Loucy (cell line): ENCODE results near the gene MAML3.

Source experiments
- H2AFZ ChIP-seq: fragments of 200-600 bp; sonication (generic); 2 replicates; pipeline ENCODE4 v1.6.0; 2016; ENCODE audit warnings: antibody characterized with exemption, mild to moderate bottlenecking, low read length, moderate library complexity
- H3F3A ChIP-seq: fragments of 200-600 bp; 2 replicates; pipeline ENCODE4 v1.6.0; 2016; ENCODE audit warnings: antibody characterized with exemption, low read depth, mild to moderate bottlenecking
- H3K27me3 ChIP-seq: fragments of 200-600 bp; sonication (generic); 2 replicates; pipeline ENCODE4 v1.6.1; 2014; ENCODE audit warnings: low read length, mild to moderate bottlenecking; ENCODE audit not compliant: insufficient read depth, poor library complexity, severe bottlenecking
- H3K36me3 ChIP-seq: fragments of 200-600 bp; sonication (generic); 2 replicates; pipeline ENCODE4 v1.6.1; 2016; ENCODE audit warnings: low read length; ENCODE audit not compliant: insufficient read depth
- H3K4me1 ChIP-seq: fragments of 200-600 bp; sonication (generic); 2 replicates; pipeline ENCODE4 v1.5.1; 2014; ENCODE audit warnings: low read length, mild to moderate bottlenecking; ENCODE audit not compliant: insufficient read depth, poor library complexity, severe bottlenecking
- H3K4me2 ChIP-seq: fragments of 200-600 bp; sonication (generic); 2 replicates; pipeline ENCODE4 v1.6.0; 2014; ENCODE audit warnings: antibody characterized with exemption, low read length, low read depth, mild to moderate bottlenecking; ENCODE audit not compliant: poor library complexity, severe bottlenecking
- H3K4me3 ChIP-seq: fragments of 200-600 bp; sonication (generic); 2 replicates; pipeline ENCODE4 v1.5.1; 2014; ENCODE audit warnings: low read length, mild to moderate bottlenecking, mixed read lengths; ENCODE audit not compliant: poor library complexity, severe bottlenecking
- H3K79me2 ChIP-seq: fragments of 200-600 bp; sonication (generic); 2 replicates; pipeline ENCODE4 v1.6.1; 2014; ENCODE audit warnings: low read length; ENCODE audit not compliant: insufficient read depth
- H3K9ac ChIP-seq: fragments of 200-600 bp; sonication (generic); 2 replicates; pipeline ENCODE4 v1.6.0; 2014; ENCODE audit warnings: mild to moderate bottlenecking, low read depth, low read length, moderate library complexity; ENCODE audit not compliant: poor library complexity, severe bottlenecking
- H3K9me2 ChIP-seq: fragments of 200-600 bp; sonication (generic); replicated peaks from 2 replicates; pipeline ENCODE4 v1.6.1; 2016; ENCODE audit warnings: low read depth, low read length, mixed read lengths
- H3K9me3 ChIP-seq: fragments of 200-600 bp; sonication (generic); 2 replicates; pipeline ENCODE4 v1.6.1; 2014; ENCODE audit warnings: mild to moderate bottlenecking, antibody characterized with exemption, low read length, low read depth; ENCODE audit not compliant: insufficient read depth
- H4K20me1 ChIP-seq: fragments of 200-600 bp; sonication (generic); 2 replicates; pipeline ENCODE4 v1.6.0; 2014; ENCODE audit warnings: antibody characterized with exemption, low read length, mild to moderate bottlenecking; ENCODE audit not compliant: insufficient read depth, poor library complexity, severe bottlenecking
- EZH2phosphoT487 ChIP-seq: fragments of 200-600 bp; IDR thresholded peaks from 2 replicates; pipeline ENCODE4 v1.6.1; 2018; ENCODE audit warnings: antibody characterized with exemption, mild to moderate bottlenecking, moderate library complexity, borderline replicate concordance
- TF ChIP-seq, protein P1 (sequence below): fragments of 200-600 bp; sonication (generic); conservative IDR thresholded peaks from 2 replicates; pipeline ENCODE4 v1.5.1; 2014; ENCODE audit warnings: mild to moderate bottlenecking, antibody characterized with exemption, low read length

Gene MAML3

DNA sequence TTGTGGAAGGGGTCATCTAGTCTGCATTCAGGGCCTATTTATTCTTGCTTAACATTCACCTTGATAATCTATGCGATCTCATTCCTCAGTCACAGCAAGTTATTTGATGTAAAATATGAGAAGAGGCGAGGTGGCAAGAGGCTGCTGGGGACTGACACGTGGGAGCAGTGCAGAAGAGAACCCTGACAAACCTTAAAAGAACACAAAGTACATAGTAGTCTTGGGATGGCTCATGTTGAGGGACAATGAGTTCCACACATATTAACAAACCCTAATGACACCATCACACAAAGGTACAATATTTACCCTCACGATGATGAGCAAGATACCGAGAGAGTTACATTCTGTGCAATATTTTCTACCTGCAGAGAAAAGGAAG lies 57.5 kb downstream of the MAML3 start:
- H3K9me3 ChIP-seq, result no peaks in the 10 kb centered on the region
- no peaks in the 10 kb centered on the region for H3K27me3 ChIP-seq
- H3K9ac ChIP-seq, result peak overlapping the region; percentile 66
- no peaks in the 10 kb centered on the region for H3K9me2 ChIP-seq
- H3K4me2 ChIP-seq, result peak overlapping the region; percentile 92
- H3K36me3 ChIP-seq, result no peaks in the 10 kb centered on the region
- H3F3A ChIP-seq, result peaks cover 12% of the 10 kb centered on the region; the same call in 1 of the 2 replicates
- H2AFZ ChIP-seq, result no peak overlapping the region
- peaks cover 85% of the 10 kb centered on the region for H3K79me2 ChIP-seq
- H4K20me1 ChIP-seq, result no peaks in the 10 kb centered on the region
- TF ChIP-seq EZH2phosphoT487, result no peak
- TF ChIP-seq, protein P1, sequence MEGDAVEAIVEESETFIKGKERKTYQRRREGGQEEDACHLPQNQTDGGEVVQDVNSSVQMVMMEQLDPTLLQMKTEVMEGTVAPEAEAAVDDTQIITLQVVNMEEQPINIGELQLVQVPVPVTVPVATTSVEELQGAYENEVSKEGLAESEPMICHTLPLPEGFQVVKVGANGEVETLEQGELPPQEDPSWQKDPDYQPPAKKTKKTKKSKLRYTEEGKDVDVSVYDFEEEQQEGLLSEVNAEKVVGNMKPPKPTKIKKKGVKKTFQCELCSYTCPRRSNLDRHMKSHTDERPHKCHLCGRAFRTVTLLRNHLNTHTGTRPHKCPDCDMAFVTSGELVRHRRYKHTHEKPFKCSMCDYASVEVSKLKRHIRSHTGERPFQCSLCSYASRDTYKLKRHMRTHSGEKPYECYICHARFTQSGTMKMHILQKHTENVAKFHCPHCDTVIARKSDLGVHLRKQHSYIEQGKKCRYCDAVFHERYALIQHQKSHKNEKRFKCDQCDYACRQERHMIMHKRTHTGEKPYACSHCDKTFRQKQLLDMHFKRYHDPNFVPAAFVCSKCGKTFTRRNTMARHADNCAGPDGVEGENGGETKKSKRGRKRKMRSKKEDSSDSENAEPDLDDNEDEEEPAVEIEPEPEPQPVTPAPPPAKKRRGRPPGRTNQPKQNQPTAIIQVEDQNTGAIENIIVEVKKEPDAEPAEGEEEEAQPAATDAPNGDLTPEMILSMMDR, result no peak
- H3K4me1 ChIP-seq, result peaks cover 93% of the 10 kb centered on the region
- H3K4me3 ChIP-seq, result peak overlapping the region; percentile 61

DNA sequence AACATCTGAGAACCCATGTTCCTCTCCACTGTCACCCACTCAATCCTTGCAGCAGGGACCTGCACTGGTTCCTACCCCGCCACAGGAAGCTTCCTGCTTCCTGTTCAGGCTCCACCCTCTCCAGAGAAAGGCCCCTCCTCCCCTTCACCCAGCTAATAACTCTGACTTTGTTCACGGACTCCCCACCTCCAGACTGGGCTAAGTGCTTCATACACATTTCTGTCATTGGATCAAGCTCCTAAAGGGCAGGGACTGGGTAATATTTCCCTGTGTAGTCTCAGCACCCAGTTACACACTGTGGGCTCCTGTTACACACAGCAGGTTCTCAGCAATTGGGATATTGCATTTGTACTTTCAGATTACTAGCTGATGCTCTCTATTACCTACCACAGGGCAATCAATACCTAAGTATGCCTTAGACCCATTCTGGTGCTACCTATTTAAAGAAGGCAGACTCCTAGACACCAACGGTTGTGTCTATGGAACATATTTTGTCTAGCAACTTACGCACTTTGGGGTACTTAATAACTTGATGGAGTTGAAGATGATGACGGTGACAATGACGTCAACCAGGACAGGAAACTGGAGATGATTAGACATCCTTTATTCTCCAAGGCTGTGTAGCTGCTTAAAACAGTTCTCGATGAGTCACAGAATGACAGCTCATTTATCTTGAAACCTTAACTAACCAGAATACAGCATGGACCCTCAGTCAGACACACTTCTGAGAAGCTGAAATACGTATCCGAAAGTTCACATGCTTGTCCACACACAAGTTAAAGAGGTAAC lies 58.1 kb downstream of the MAML3 start:
- H2AFZ ChIP-seq, result no peak overlapping the region
- H4K20me1 ChIP-seq, result no peaks in the 10 kb centered on the region
- H3K36me3 ChIP-seq, result no peaks in the 10 kb centered on the region
- H3K4me1 ChIP-seq, result peaks cover 92% of the 10 kb centered on the region
- H3K4me2 ChIP-seq, result peak overlapping the region; percentile 92
- H3K4me3 ChIP-seq, result peak overlapping the region; percentile 61
- peaks cover 12% of the 10 kb centered on the region; the same call in 1 of the 2 replicates for H3F3A ChIP-seq
- TF ChIP-seq, protein P1, result no peak
- no peak for TF ChIP-seq EZH2phosphoT487
- H3K9ac ChIP-seq, result peak overlapping the region; percentile 66
- no peaks in the 10 kb centered on the region for H3K27me3 ChIP-seq
- H3K9me2 ChIP-seq, result no peaks in the 10 kb centered on the region
- peaks cover 85% of the 10 kb centered on the region for H3K79me2 ChIP-seq
- no peaks in the 10 kb centered on the region for H3K9me3 ChIP-seq

DNA sequence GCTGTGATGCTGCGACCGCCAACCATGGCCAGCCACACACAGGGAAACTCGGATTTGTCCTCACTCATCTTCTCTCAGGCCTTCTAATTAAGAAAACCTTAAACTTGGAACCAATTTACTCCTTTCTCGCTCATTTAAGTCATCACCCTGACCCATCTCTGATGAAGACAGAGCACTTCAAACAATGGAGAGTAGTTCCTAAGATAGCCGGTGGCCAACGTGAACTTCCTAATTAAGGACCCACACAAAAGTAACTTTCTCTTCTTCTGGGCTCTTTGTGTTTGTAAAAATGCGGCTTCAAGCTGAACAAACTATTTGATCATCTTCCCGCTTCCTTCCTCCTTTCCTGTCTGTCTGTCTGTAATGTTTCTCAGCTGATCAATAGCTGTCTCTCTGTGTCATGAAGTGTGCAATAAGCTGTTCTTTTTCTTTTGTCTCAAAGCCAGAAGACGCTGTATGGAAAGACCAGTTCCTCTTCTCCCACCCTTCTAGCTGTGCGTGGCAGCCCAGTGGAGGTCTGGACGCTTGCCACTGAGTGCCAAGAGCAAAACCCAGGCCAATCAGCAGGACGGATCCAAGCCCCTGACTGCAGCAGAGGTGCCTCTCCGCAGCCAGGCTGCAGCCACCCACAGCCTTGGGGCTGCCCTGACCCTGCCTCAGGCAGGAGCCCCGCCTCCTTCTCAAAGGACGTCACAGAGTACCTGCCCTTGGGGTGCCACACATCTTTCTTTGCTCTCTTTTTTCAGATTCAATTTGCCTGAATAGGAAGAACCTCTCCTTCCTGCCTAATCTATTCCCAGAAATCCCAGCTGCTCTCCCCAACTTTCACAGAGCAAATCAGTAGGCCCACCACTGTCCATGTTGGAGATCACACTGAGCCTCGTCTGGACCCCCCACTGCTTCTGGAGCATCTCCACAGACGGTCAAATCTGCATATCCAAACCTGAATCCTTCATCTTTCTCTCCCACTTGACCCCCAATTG lies 59.3 kb downstream of the MAML3 start:
- H4K20me1 ChIP-seq, result no peaks in the 10 kb centered on the region
- TF ChIP-seq, protein P1, result no peak
- H3K9me3 ChIP-seq, result no peaks in the 10 kb centered on the region
- peak overlapping the region; percentile 66 for H3K9ac ChIP-seq
- peaks cover 90% of the 10 kb centered on the region for H3K4me1 ChIP-seq
- H3K27me3 ChIP-seq, result no peaks in the 10 kb centered on the region
- H3K9me2 ChIP-seq, result no peaks in the 10 kb centered on the region
- H3K4me3 ChIP-seq, result peak overlapping the region; percentile 61
- H3K36me3 ChIP-seq, result no peaks in the 10 kb centered on the region
- no peak overlapping the region for H2AFZ ChIP-seq
- H3K4me2 ChIP-seq, result peak overlapping the region; percentile 92
- H3K79me2 ChIP-seq, result peaks cover 88% of the 10 kb centered on the region
- H3F3A ChIP-seq, result peaks cover 7% of the 10 kb centered on the region; the same call in 1 of the 2 replicates
